Omental fat pad (tissue), 4 donors: ENCODE measurements around the gene SYNJ2. TPM values are rescaled to one million over a fixed set of nuclear protein-coding genes. Genes with fewer than 3 reads are reported as not detected.

Experiments
- ATAC-seq: fragments of 150-250 bp; one replicate; pipeline ENCODE4 v1.9.1; 2016; ENCODE audit warnings: mild to moderate bottlenecking, moderate library complexity; ENCODE audit not compliant: low FRiP score
- DNase-seq: peaks from one replicate; pipeline ENCODE4 v3.0.0-alpha.2; 2019; ENCODE audit warnings: low spot score
- total RNA-seq, 4 donors: library from RNA; depleted of rRNA; stranded (reverse); fragments of >200 nt; gene quantifications; one replicate each; pipeline ENCODE4 v1.1.0, GENCODE V29; 2016
- TF ChIP-seq, protein P1 (sequence below), 3 donors: fragments of 450-650 bp; IDR thresholded peaks; one replicate each; pipeline ENCODE4 v1.5.1; 2016 to 2017; ENCODE audit warnings: antibody characterized with exemption in 3 of 3, mild to moderate bottlenecking in 3 of 3, moderate library complexity in 2 of 3

The SYNJ2 gene
- total RNA-seq, 4 donors from 2014 or later: 2.3 to 27.6 (median 6.4) TPM

DNA sequence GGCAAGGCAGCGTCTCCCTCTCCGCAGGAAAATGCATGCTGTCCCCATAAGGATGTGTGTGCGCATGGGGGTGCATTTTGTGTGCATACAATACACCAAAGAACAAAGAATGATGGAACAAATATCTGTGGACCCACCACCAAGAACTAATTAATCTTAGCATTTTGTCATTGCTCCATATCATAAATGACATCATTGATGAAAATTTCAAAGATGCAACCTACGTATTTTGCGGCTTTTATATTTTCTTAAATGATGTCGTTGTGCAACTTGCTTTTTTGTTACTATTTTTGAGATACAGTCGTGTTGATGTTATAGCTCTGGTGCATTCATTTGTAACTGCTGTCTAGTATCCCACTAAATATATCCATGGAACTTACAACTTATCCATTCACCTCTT, 96.7 kb downstream of the SYNJ2 start:
- DNase-seq (no peak), ATAC-seq (no peak)
- TF ChIP-seq, protein P1, sequence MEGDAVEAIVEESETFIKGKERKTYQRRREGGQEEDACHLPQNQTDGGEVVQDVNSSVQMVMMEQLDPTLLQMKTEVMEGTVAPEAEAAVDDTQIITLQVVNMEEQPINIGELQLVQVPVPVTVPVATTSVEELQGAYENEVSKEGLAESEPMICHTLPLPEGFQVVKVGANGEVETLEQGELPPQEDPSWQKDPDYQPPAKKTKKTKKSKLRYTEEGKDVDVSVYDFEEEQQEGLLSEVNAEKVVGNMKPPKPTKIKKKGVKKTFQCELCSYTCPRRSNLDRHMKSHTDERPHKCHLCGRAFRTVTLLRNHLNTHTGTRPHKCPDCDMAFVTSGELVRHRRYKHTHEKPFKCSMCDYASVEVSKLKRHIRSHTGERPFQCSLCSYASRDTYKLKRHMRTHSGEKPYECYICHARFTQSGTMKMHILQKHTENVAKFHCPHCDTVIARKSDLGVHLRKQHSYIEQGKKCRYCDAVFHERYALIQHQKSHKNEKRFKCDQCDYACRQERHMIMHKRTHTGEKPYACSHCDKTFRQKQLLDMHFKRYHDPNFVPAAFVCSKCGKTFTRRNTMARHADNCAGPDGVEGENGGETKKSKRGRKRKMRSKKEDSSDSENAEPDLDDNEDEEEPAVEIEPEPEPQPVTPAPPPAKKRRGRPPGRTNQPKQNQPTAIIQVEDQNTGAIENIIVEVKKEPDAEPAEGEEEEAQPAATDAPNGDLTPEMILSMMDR (IDR thresholded peaks at IDR 0.05): no peak

DNA sequence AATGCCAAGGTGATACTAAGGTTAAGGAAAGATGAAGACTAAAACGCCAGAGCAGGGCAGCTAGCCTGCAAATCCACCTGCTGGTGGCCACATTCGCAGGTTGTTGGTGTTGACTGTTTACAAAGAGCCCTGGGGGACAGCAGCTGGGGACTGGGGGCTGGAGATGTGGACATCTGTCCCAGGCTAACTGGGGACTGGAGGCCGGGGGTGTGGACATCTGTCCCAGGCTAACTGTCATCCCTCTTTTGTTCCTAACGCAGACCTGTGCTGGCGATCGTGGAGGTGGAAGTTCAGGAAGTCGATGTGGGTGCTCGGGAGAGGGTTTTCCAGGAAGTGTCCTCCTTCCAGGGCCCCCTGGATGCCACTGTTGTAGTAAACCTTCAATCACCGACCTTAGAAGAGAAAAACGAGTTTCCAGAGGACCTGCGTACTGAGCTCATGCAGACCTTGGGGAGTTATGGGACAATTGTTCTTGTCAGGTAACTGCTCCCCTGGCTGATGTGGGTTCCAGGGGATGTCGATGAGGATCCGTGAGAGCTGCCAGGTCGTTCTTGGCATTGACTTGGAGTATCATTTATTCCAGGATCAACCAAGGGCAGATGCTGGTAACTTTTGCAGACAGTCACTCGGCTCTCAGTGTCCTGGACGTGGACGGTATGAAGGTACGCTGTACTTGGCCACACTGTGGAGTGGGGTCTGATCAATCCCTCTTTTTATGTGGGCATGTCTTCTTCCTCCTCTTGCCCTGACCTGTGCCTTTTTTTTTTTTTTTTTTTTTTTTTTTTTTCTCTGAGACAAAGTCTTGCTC, 99.4 kb downstream of the SYNJ2 start:
- DNase-seq (no peak), ATAC-seq (no peak)
- TF ChIP-seq, protein P1 (IDR thresholded peaks at IDR 0.05): no peak

DNA sequence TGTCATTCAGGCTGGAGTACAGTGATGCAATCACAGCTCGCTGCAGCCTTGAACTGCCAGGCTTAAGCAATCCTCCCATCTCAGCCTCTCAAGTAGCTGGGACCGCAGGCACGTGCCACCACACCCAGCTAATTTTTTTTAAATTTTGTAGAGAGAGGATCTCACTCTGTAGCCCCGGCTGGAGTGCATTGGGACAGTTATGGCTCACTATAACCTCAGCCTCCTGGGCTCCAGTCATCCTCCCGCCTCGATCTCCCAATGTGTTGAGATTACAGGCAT, 99.9 kb downstream of the SYNJ2 start:
- TF ChIP-seq, protein P1 (IDR thresholded peaks at IDR 0.05): no peak
- ATAC-seq (no peak), DNase-seq (no peak)

DNA sequence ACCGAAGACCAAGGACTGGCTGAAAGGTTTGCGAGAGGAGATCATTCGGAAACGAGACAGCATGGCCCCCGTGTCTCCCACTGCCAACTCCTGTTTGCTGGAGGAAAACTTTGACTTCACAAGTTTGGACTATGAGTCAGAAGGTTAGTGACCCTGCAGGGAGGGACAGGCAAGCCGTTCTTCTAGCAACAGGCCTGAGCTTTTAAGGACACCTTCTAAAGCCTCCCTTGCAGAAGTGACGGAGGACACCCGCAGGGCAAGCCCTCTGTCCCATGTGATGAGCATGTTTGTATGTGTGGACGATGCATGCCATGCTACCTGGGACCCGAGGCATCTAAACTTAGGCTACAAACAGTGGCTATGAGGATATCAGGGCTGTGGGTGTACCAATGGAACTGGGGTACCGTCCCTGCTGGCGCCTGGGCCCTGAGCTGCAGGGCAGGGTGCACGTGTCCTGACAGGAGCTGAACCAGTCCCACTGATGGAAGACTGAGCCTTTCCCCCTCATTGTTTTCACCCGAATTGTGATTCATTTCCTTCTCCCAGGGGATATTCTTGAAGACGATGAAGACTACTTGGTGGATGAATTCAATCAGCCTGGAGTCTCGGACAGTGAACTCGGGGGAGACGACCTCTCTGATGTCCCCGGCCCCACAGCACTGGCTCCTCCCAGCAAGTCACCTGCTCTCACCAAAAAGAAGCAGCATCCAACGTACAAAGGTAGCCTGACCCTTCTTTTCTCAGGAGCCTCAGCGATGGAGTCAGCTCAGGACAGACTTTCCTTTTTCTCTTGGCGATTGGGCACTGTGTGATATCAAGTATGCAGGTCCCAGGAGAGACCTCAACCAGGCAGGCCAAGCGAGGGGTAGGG, 102.0 kb downstream of the SYNJ2 start:
- TF ChIP-seq, protein P1 (IDR thresholded peaks at IDR 0.05): no peak
- ATAC-seq: no peak
- no peak for DNase-seq

DNA sequence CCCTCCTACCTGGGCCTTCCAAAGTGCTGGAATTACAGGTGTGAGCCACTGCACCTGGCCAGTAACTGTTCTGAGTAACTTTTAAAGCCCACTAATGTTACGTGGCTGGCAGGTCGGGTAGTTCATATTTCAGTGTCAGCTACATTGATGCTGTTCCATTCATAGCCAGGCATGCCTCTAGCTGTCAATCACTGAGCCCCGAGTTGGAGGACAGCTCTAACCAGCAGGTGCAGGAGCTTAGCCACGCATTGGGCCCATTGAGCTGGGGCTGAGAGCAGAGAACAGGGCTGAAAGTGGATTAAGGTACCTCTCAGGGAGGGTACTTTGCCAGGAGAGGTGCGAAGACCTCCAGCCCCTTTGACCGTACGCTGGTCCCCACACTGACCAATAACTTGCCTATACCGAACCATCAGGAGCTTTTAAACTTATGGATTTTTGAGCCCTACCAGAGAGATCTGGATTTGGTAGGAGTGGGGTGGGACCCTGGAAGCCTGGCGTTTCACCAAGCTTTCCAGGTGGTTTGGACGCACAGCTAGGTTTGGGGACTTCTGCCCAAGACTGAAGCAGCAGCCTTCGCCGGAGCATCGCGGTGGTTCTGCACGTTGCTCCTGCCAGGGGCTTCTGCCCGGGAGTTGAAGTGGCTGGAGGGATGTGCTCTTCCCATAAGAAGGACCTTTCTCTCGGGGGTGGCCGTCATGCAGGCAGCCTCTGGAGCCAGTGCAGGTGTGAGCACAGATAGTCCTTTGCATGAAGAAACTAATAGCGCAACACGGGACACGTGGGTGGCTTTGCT, 103.8 kb downstream of the SYNJ2 start:
- TF ChIP-seq, protein P1 (IDR thresholded peaks at IDR 0.05): no peak
- DNase-seq: no peak

DNA sequence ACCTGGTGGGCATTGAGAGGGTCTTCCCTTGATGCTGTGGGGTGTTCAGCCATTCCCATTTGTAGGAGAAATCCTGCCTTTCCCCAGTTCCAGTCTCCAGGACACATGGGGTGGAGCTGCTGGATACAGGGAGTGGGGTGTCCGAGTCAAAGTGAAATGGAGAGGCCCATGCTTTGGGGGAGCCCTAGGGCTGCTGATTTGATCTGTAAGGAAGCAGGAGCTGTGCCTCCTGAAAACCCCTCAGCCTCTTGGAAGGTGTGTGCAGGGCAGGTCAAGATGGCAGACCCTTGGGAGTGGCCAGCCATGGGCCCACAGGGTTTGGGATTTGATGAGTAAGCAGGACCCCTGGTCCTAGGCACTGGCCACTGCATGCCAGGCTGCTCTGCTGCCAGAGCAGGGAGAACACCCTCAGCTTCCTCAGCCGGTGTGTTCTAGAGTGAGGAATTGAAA, 104.4 kb downstream of the SYNJ2 start:
- TF ChIP-seq, protein P1 (IDR thresholded peaks at IDR 0.05): no peak
- DNase-seq: no peak
- ATAC-seq: no peak

More for the DNA sequence above, 103.8 kb downstream of the SYNJ2 start:
- ATAC-seq: no peak
